Progenitor cell of endocrine pancreas (in vitro differentiated cells): Measurements from ENCODE around the gene ANKRD39. TPM values are rescaled to one million over a fixed set of nuclear protein-coding genes. Genes with fewer than 3 reads are reported as not detected.

Experiments
- DNase-seq: peaks from one replicate; pipeline ENCODE4 v3.0.0; 2021; ENCODE audit warnings: low spot score; ENCODE audit not compliant: unreplicated experiment
- H3K27ac Mint-ChIP-seq: 2 replicates; pipeline ENCODE4 v1.8.0; 2021; ENCODE audit warnings: mild to moderate bottlenecking, moderate library complexity, mixed read lengths
- H3K27me3 Mint-ChIP-seq: 2 replicates; pipeline ENCODE4 v1.8.0; 2021; ENCODE audit warnings: mixed read lengths
- H3K36me3 Mint-ChIP-seq: 2 replicates; pipeline ENCODE4 v1.8.0; 2022; ENCODE audit warnings: mixed read lengths; ENCODE audit not compliant: insufficient read depth
- H3K4me1 Mint-ChIP-seq: 2 replicates; pipeline ENCODE4 v1.8.0; 2021; ENCODE audit warnings: low read depth, mixed read lengths
- H3K4me3 Mint-ChIP-seq: 2 replicates; pipeline ENCODE4 v1.8.0; 2021; ENCODE audit warnings: low read depth, mild to moderate bottlenecking, moderate library complexity, mixed read lengths
- H3K9me3 Mint-ChIP-seq: 2 replicates; pipeline ENCODE4 v1.8.0; 2021; ENCODE audit warnings: low read depth, mixed read lengths
- CTCF ChIP-seq: fragments of 200-600 bp; sonication (generic); IDR thresholded peaks from one replicate; pipeline ENCODE4 v1.5.0; 2021; ENCODE audit warnings: antibody characterized with exemption, mild to moderate bottlenecking; ENCODE audit not compliant: unreplicated experiment
- long read RNA-seq: library from polyadenylated mRNA; unstranded; transcript quantifications from one replicate; pipeline ENCODE4 v2.0.0, GENCODE V29; 2020
- total RNA-seq: library from RNA; stranded (reverse); gene quantifications from 2 replicates; pipeline ENCODE4 v1.2.1, GENCODE V29; 2021

Gene ANKRD39, protein sequence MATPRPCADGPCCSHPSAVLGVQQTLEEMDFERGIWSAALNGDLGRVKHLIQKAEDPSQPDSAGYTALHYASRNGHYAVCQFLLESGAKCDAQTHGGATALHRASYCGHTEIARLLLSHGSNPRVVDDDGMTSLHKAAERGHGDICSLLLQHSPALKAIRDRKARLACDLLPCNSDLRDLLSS
- total RNA-seq: 16.1 and 17.4 TPM in 2 replicates
- long read RNA-seq, partial matches to known transcripts: 2 of 5 reads
- long read RNA-seq, other reads (novel, unspliced or antisense): 1 of 5 reads

DNA sequence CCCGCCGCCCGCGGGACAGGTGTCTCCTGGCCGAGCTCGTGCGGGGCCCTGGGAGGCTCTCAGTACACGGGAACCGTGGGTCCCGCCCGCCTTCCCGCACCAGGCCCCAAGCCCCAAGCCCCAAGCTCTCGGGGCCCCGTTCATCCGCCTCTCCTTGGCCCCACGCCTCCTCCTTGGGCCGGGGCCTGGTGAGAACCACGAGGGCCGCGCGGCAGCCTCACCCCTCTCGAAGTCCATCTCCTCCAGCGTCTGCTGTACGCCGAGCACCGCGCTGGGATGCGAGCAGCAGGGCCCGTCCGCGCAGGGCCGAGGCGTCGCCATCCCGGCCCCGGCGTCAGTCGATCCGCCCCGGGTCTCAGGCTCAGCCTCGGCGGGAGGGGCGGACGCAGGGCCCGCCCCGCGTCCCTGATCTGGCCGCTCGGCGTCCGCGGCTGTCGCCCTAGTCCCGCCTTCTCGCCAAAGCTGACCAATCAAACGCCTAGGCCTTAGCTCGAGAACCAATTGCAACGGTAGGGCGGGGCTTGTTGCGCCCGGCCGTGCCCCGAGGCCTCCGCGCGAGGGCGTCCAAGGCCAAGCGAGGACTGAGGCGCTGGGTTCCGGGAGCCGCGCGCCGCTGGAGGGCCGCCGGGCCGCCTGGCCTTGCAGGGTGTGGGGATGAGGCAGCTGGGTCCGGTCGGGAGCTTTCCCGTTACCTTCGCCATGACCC lies at the start of gene ANKRD39:
Gene ANKRD39, minus strand, starts transcription at position 350 of the 706 bp plus-strand sequence. Its CDS starts 29 bp downstream, at position 321.
- H3K4me3 Mint-ChIP-seq: peak within 1 kb of the TSS; percentile 80
- peaks cover 17% of the 10 kb centered on the region for H3K4me1 Mint-ChIP-seq
- DNase-seq: peak; percentile 99
- no peaks in the 10 kb centered on the region for H3K9me3 Mint-ChIP-seq
- peaks cover 10% of the 10 kb centered on the region for H3K36me3 Mint-ChIP-seq
- H3K27me3 Mint-ChIP-seq: no peaks in the 10 kb centered on the region
- TF ChIP-seq CTCF: peak; percentile 75
- H3K27ac Mint-ChIP-seq: peak within 1 kb of the TSS; percentile 84

GRCh38 chr2:96906729-96907114 lies 48.9 kb upstream of the ANKRD39 start:
- Mint-ChIP-seq H3K27me3 (peaks cover 15% of the 10 kb centered on the region), H3K27ac (no peak overlapping the region), H3K4me3 (no peak overlapping the region), H3K36me3 (no peaks in the 10 kb centered on the region), H3K4me1 (peaks cover 4% of the 10 kb centered on the region), H3K9me3 (no peaks in the 10 kb centered on the region)
- DNase-seq: no peak
- TF ChIP-seq CTCF: no peak

DNA sequence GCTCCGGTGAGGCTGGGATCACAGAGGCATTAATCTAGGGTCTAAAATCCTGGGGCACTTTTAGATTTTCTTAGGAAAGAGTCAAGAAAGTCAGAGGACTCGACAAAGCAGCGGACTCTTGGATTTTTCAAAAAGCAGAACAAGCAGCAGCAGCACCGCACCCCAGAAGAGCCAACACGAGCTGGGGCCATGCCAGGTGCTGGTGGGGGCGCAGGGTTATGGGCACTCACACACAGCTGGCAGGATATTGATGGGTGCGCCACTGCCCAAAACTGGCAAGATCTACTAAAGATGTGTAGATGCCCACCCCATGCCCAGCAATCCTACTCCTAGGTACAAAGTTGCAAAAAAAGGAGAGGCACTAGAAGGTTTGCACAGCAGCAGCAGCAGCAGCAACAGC lies 46.0 kb upstream of the ANKRD39 start:
- no peaks in the 10 kb centered on the region for H3K36me3 Mint-ChIP-seq
- H3K4me3 Mint-ChIP-seq: no peak overlapping the region
- H3K27me3 Mint-ChIP-seq: no peaks in the 10 kb centered on the region
- no peak for DNase-seq
- no peak overlapping the region for H3K27ac Mint-ChIP-seq
- TF ChIP-seq CTCF: no peak
- H3K9me3 Mint-ChIP-seq: no peaks in the 10 kb centered on the region
- H3K4me1 Mint-ChIP-seq: peaks cover 4% of the 10 kb centered on the region

DNA sequence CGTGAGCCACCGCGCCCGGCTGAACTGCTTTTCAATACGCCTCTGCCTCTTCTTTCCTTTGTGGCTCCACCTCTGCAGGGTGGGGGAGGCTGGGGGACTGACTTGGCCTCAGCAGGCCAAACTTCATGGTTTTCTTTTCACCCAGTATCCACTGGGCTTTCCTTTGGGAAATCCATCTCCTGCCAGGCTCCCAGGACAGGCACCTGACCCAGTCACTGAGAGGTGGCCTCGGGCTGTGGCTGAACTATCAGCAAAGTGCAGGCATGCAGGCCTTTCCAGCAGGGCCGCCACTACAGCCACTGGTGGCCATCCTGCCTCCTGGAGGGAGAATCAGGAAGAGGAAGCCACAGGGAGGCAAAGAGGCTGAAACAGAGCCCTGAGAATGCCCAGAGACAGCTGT lies 45.5 kb upstream of the ANKRD39 start:
- Mint-ChIP-seq H3K4me3 (no peak overlapping the region), H3K9me3 (no peaks in the 10 kb centered on the region), H3K27me3 (no peaks in the 10 kb centered on the region), H3K27ac (no peak overlapping the region), H3K4me1 (peaks cover 4% of the 10 kb centered on the region), H3K36me3 (no peaks in the 10 kb centered on the region)
- no peak for TF ChIP-seq CTCF
- no peak for DNase-seq

DNA sequence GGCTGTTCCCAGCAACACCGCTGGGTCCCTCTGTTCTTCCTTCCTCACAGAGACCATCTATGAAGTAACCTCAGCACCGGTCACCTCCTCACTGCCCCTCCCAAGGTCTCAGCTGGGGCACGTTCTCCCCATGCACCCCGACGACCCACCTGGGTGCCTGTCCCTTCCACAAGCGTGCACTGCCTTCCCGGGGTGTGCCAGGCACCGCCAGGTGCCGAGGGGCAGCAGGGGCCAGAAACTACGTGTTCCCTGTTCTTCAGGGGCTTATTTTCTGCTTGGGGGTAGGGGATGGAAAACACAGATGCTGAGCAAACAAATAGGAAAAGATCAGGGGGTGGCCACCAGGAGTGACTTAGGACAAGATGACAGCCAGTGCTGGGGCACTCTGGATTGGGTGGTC lies 42.4 kb upstream of the ANKRD39 start:
- no peaks in the 10 kb centered on the region for H3K9me3 Mint-ChIP-seq
- peaks cover 11% of the 10 kb centered on the region for H3K27me3 Mint-ChIP-seq
- H3K36me3 Mint-ChIP-seq: no peaks in the 10 kb centered on the region
- no peak overlapping the region for H3K27ac Mint-ChIP-seq
- H3K4me1 Mint-ChIP-seq: peaks cover 2% of the 10 kb centered on the region
- H3K4me3 Mint-ChIP-seq: no peak overlapping the region
- no peak for DNase-seq
- no peak for TF ChIP-seq CTCF
